ENCODE results near the gene AACS.

DNA sequence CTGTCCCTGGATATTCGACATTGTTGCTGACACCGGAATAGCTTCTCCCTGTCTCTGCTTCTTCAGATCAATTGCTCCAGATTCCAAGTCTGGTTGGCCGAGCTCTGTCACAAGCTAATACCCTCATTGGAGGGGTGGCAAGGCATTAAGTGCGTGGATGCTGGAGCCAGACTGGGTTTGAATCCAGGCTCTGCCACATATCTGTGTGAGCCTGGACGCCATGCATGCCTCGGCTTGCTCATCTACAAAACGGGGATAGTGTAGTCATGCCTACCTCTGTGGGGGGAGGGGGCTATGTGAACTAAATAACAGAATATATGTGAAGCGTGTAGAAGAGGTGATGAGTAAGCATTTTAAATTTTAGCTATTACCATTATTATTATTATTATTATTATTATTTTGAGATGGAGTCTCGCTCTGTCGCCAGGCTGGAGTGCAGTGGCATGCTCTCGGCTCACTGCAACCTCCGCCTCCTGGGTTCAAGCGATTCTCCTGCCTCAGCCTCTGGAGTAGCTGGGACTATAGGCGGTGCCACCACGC, 97.3 kb downstream of the AACS start:
- TF ChIP-seq, protein P1, sequence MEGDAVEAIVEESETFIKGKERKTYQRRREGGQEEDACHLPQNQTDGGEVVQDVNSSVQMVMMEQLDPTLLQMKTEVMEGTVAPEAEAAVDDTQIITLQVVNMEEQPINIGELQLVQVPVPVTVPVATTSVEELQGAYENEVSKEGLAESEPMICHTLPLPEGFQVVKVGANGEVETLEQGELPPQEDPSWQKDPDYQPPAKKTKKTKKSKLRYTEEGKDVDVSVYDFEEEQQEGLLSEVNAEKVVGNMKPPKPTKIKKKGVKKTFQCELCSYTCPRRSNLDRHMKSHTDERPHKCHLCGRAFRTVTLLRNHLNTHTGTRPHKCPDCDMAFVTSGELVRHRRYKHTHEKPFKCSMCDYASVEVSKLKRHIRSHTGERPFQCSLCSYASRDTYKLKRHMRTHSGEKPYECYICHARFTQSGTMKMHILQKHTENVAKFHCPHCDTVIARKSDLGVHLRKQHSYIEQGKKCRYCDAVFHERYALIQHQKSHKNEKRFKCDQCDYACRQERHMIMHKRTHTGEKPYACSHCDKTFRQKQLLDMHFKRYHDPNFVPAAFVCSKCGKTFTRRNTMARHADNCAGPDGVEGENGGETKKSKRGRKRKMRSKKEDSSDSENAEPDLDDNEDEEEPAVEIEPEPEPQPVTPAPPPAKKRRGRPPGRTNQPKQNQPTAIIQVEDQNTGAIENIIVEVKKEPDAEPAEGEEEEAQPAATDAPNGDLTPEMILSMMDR (IDR thresholded peaks at IDR 0.05) = no peak
- no peak for TF ChIP-seq EZH2 (IDR thresholded peaks at IDR 0.05; ENCODE audit: borderline replicate concordance, insufficient read depth, low read depth, low read length, poor library complexity, severe bottlenecking)
